ENCODE measurements around the gene GATAD2B.

DNA sequence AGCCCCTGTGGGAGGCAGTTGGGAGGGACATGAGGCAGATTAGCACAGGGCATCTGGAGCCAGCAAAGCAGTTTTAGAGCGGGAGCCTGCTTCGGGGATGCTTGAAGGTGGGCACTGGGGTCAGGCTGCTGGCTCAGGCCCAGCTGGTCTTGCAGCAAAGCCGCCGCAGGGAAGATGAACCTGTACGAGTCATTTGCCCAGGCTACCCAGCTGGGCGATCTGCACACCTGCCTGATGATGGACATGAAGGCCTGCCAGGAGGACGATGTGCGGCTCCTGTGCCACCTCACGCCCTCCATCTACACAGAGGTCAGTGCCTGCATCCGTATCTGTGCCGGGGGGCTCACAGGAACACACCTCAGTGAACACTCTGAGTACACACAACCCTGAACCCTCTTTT is 155.3 kb downstream of the GATAD2B start:
- TF ChIP-seq, protein P1, sequence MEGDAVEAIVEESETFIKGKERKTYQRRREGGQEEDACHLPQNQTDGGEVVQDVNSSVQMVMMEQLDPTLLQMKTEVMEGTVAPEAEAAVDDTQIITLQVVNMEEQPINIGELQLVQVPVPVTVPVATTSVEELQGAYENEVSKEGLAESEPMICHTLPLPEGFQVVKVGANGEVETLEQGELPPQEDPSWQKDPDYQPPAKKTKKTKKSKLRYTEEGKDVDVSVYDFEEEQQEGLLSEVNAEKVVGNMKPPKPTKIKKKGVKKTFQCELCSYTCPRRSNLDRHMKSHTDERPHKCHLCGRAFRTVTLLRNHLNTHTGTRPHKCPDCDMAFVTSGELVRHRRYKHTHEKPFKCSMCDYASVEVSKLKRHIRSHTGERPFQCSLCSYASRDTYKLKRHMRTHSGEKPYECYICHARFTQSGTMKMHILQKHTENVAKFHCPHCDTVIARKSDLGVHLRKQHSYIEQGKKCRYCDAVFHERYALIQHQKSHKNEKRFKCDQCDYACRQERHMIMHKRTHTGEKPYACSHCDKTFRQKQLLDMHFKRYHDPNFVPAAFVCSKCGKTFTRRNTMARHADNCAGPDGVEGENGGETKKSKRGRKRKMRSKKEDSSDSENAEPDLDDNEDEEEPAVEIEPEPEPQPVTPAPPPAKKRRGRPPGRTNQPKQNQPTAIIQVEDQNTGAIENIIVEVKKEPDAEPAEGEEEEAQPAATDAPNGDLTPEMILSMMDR (IDR thresholded peaks at IDR 0.05; ENCODE audit: insufficient read depth, low read depth, low read length): no peak
- TF ChIP-seq EZH2 (IDR thresholded peaks at IDR 0.05; ENCODE audit: insufficient read depth, low read length): no peak

All from astrocyte (in vitro differentiated cells and primary cell).